Measurements from ENCODE around the gene KIAA0513. TPM values are rescaled to one million over a fixed set of nuclear protein-coding genes. Genes with fewer than 3 reads are reported as not detected.
A peak's percentile ranks its signal among the peaks of the same experiment; 100 is the strongest.

The KIAA0513 gene
- total RNA-seq, 1 experiment from 2014 or later, result 2.9 TPM

GRCh38 chr16:85025781-85026653 lies 1.6 kb upstream of the KIAA0513 start:
- TF ChIP-seq EZH2 (IDR thresholded peaks at IDR 0.05; ENCODE audit: borderline replicate concordance, low read depth, low read length, poor library complexity, severe bottlenecking), result no peak
- no peak for TF ChIP-seq CTCF (conservative IDR thresholded peaks at IDR 0.05; ENCODE audit: low read depth, low read length)
- POLR2A ChIA-PET (ENCODE audit: low non-redundant PET), result interaction anchor here (0.6 kb wide), 1 partner anchor 14 kb away, joined by 7 read pairs; no protein-coding TSS in a partner anchor
- Histone ChIP-seq H3K36me3 (ENCODE audit: insufficient read depth, low read length, poor library complexity, severe bottlenecking) (no peaks in the 10 kb centered on the region), H3K9me3 (ENCODE audit: low read depth, low read length, poor library complexity, severe bottlenecking) (no peaks in the 10 kb centered on the region), H3K27me3 (replicated peaks; ENCODE audit: insufficient read depth, low read depth, low read length, poor library complexity) (peaks cover 4% of the 10 kb centered on the region), H3K4me1 (ENCODE audit: insufficient read depth, low read length, poor library complexity, severe bottlenecking) (peaks cover 23% of the 10 kb centered on the region), H3K27ac (ENCODE audit: low read depth, low read length, poor library complexity, severe bottlenecking) (no peak overlapping the region), H3K4me3 (ENCODE audit: low read depth, low read length, poor library complexity, severe bottlenecking) (no peak overlapping the region)
- CTCF ChIA-PET, result no interaction called here
- no peak for DNase-seq (ENCODE audit: low spot score)
- intact Hi-C loops (cut with micrococcal nuclease; ENCODE audit: unreplicated experiment), result no loop called here
- no TSS peak for BruUV-seq (replicated peaks)

GRCh38 chr16:85026703-85027102 lies 892 bp upstream of the KIAA0513 start:
- Histone ChIP-seq H3K4me3 (ENCODE audit: low read depth, low read length, poor library complexity, severe bottlenecking) (peak overlapping the region; percentile 97), H3K4me1 (ENCODE audit: insufficient read depth, low read length, poor library complexity, severe bottlenecking) (peaks cover 23% of the 10 kb centered on the region), H3K27me3 (replicated peaks; ENCODE audit: insufficient read depth, low read depth, low read length, poor library complexity) (peaks cover 4% of the 10 kb centered on the region), H3K27ac (ENCODE audit: low read depth, low read length, poor library complexity, severe bottlenecking) (peak overlapping the region; percentile 54), H3K9me3 (ENCODE audit: low read depth, low read length, poor library complexity, severe bottlenecking) (no peaks in the 10 kb centered on the region), H3K36me3 (ENCODE audit: insufficient read depth, low read length, poor library complexity, severe bottlenecking) (no peaks in the 10 kb centered on the region)
- TF ChIP-seq CTCF (conservative IDR thresholded peaks at IDR 0.05; ENCODE audit: low read depth, low read length) (no peak), EZH2 (IDR thresholded peaks at IDR 0.05; ENCODE audit: borderline replicate concordance, low read depth, low read length, poor library complexity, severe bottlenecking) (no peak)
- no TSS peak for BruUV-seq (replicated peaks)
- ChIA-PET POLR2A (ENCODE audit: low non-redundant PET) (no interaction called here), CTCF (no interaction called here)
- intact Hi-C loops (cut with micrococcal nuclease; ENCODE audit: unreplicated experiment), result no loop called here
- DNase-seq (ENCODE audit: low spot score), result no peak

- intact Hi-C loops (cut with micrococcal nuclease; ENCODE audit: unreplicated experiment), result loop anchor here (2.0 kb wide), 1 partner anchor 59 kb away; no protein-coding TSS in a partner anchor
- peak overlapping the region; percentile 54 for H3K27ac ChIP-seq (ENCODE audit: low read depth, low read length, poor library complexity, severe bottlenecking)
- CTCF ChIA-PET, result no interaction called here
- no TSS peak for BruUV-seq (replicated peaks)
- no peaks in the 10 kb centered on the region for H3K36me3 ChIP-seq (ENCODE audit: insufficient read depth, low read length, poor library complexity, severe bottlenecking)
- no peak for DNase-seq (ENCODE audit: low spot score)
- H3K4me1 ChIP-seq (ENCODE audit: insufficient read depth, low read length, poor library complexity, severe bottlenecking), result peaks cover 23% of the 10 kb centered on the region
- TF ChIP-seq EZH2 (IDR thresholded peaks at IDR 0.05; ENCODE audit: borderline replicate concordance, low read depth, low read length, poor library complexity, severe bottlenecking) (no peak), CTCF (conservative IDR thresholded peaks at IDR 0.05; ENCODE audit: low read depth, low read length) (no peak; the same call in 1 of the 2 replicates)
- H3K9me3 ChIP-seq (ENCODE audit: low read depth, low read length, poor library complexity, severe bottlenecking), result no peaks in the 10 kb centered on the region
- peaks cover 4% of the 10 kb centered on the region for H3K27me3 ChIP-seq (replicated peaks; ENCODE audit: insufficient read depth, low read depth, low read length, poor library complexity)
- POLR2A ChIA-PET (ENCODE audit: low non-redundant PET), result interaction anchor here (0.6 kb wide), 1 partner anchor 16 kb away, joined by 3 read pairs; no protein-coding TSS in a partner anchor
- peak overlapping the region; percentile 97 for H3K4me3 ChIP-seq (ENCODE audit: low read depth, low read length, poor library complexity, severe bottlenecking)
These were observed 526 bp downstream of the KIAA0513 start for GRCh38 chr16:85027958-85028684.
